ENCODE data around the gene SERINC5.

Gene SERINC5

GRCh38 chr5:80246995-80247729 lies 8.7 kb downstream of the SERINC5 start:
- ATAC-seq, result peak; percentile 98

GRCh38 chr5:80246001-80246758 lies 9.7 kb downstream of the SERINC5 start:
- ATAC-seq, result no peak
- no peak for TF ChIP-seq CSRNP3 (CRISPR knock-in tag; IDR thresholded peaks at IDR 0.05)

More at GRCh38 chr5:80246995-80247729, 8.7 kb downstream of the SERINC5 start:
- TF ChIP-seq ISL1 (CRISPR knock-in tag; IDR thresholded peaks at IDR 0.05) (peak; percentile 34), ZC3H10 (CRISPR knock-in tag; IDR thresholded peaks at IDR 0.05) (no peak)

- TF ChIP-seq GLIS3 (CRISPR knock-in tag; IDR thresholded peaks at IDR 0.05) (no peak), ZNF565 (CRISPR knock-in tag; conservative IDR thresholded peaks at IDR 0.05; ENCODE audit: low read depth) (no peak), TCF4 (CRISPR knock-in tag; IDR thresholded peaks at IDR 0.05; ENCODE audit: borderline replicate concordance) (no peak), ZNF70 (CRISPR knock-in tag; IDR thresholded peaks at IDR 0.05) (no peak), SNAI2 (CRISPR knock-in tag; IDR thresholded peaks at IDR 0.05) (no peak), ISL1 (CRISPR knock-in tag; IDR thresholded peaks at IDR 0.05) (no peak), TOX (CRISPR knock-in tag; IDR thresholded peaks at IDR 0.05; ENCODE audit: borderline replicate concordance) (no peak), CREB5 (CRISPR knock-in tag; IDR thresholded peaks at IDR 0.05; ENCODE audit: low read depth) (no peak), TSHZ2 (CRISPR knock-in tag; IDR thresholded peaks at IDR 0.05) (no peak), ZFP30 (CRISPR knock-in tag; IDR thresholded peaks at IDR 0.05) (no peak), PPARA (CRISPR knock-in tag; IDR thresholded peaks at IDR 0.05; ENCODE audit: borderline replicate concordance) (no peak), CSRNP3 (CRISPR knock-in tag; IDR thresholded peaks at IDR 0.05) (no peak), ZC3H10 (CRISPR knock-in tag; IDR thresholded peaks at IDR 0.05) (no peak)
- ATAC-seq, result no peak
These were observed 12.3 kb downstream of the SERINC5 start for GRCh38 chr5:80243567-80243966.

- no peak for ATAC-seq
These were observed 13.0 kb downstream of the SERINC5 start for GRCh38 chr5:80242849-80243248.

More at GRCh38 chr5:80242849-80243248, 13.0 kb downstream of the SERINC5 start:
- TF ChIP-seq ZFP3 (CRISPR knock-in tag; IDR thresholded peaks at IDR 0.05), result no peak
- no peak for TF ChIP-seq ARNTL (CRISPR knock-in tag; IDR thresholded peaks at IDR 0.05; ENCODE audit: borderline replicate concordance, low read depth)
- no peak for TF ChIP-seq ZNF70 (CRISPR knock-in tag; IDR thresholded peaks at IDR 0.05)
- no peak for TF ChIP-seq ZC3H10 (CRISPR knock-in tag; IDR thresholded peaks at IDR 0.05)
- TF ChIP-seq TSHZ2 (CRISPR knock-in tag; IDR thresholded peaks at IDR 0.05), result no peak
- no peak for TF ChIP-seq OSR1 (CRISPR knock-in tag; IDR thresholded peaks at IDR 0.05)
- no peak for TF ChIP-seq BACH2 (CRISPR knock-in tag; IDR thresholded peaks at IDR 0.05; ENCODE audit: borderline replicate concordance)
- no peak for TF ChIP-seq SNAI2 (CRISPR knock-in tag; IDR thresholded peaks at IDR 0.05)

Measured in SK-N-SH treated with all-trans-retinoic acid at 6 μM for 48 hours (cell line).